ENCODE data around the gene SERGEF. TPM values are rescaled to one million over a fixed set of nuclear protein-coding genes. Genes with fewer than 3 reads are reported as not detected.

SERGEF gene
- total and polyA plus RNA-seq, 2 of the 13 experiments (the other 11 are each of a cell fraction or from before 2014, with no cell fraction given), result 54.5 to 114 TPM

GRCh38 chr11:17760102-17761029 is 252.5 kb downstream of the SERGEF start (continued):
- TF ChIP-seq ZBTB7A (CRISPR knock-in tag; IDR thresholded peaks at IDR 0.05) (no peak), HDAC1 (CRISPR knock-in tag; IDR thresholded peaks at IDR 0.05) (0 out of 2 replicates have a peak, but pooled peaks have one; percentile 21), RBAK (CRISPR knock-in tag; IDR thresholded peaks at IDR 0.05) (no peak), CREM (IDR thresholded peaks at IDR 0.05) (no peak), CREM (CRISPR knock-in tag; IDR thresholded peaks at IDR 0.05) (no peak), PRMT3 (CRISPR knock-in tag; IDR thresholded peaks at IDR 0.05; ENCODE audit: borderline replicate concordance, low read depth) (no peak), MTF1 (CRISPR knock-in tag; IDR thresholded peaks at IDR 0.05) (no peak), LCORL (IDR thresholded peaks at IDR 0.05) (no peak), LCORL (CRISPR knock-in tag; IDR thresholded peaks at IDR 0.05) (peak; percentile 35; the same call in 1 of the 2 replicates), POLR2G (IDR thresholded peaks at IDR 0.05; ENCODE audit: low read depth, low read length) (no peak), MEF2D (CRISPR knock-in tag; IDR thresholded peaks at IDR 0.05) (no peak), NBN (conservative IDR thresholded peaks at IDR 0.05) (no peak), DNMT1 (CRISPR knock-in tag; IDR thresholded peaks at IDR 0.05) (no peak), MTERF4 (CRISPR knock-in tag; IDR thresholded peaks at IDR 0.05) (no peak), ZNF3 (CRISPR knock-in tag; IDR thresholded peaks at IDR 0.05) (no peak), FOXK2 (IDR thresholded peaks at IDR 0.05) (no peak), MXD1 (CRISPR knock-in tag; IDR thresholded peaks at IDR 0.05) (no peak), ZNF687 (CRISPR knock-in tag; IDR thresholded peaks at IDR 0.05) (peak; percentile 64), ZNF772 (CRISPR knock-in tag; IDR thresholded peaks at IDR 0.05) (no peak), ZNF138 (CRISPR knock-in tag; IDR thresholded peaks at IDR 0.05; ENCODE audit: low read depth) (no peak), ZBTB21 (CRISPR knock-in tag; IDR thresholded peaks at IDR 0.05) (no peak), MYPOP (CRISPR knock-in tag; IDR thresholded peaks at IDR 0.05) (no peak), RFX5 (IDR thresholded peaks at IDR 0.05; ENCODE audit: low read depth, low read length) (no peak), MATR3 (CRISPR knock-in tag; IDR thresholded peaks at IDR 0.05) (no peak), KDM2A (CRISPR knock-in tag; IDR thresholded peaks at IDR 0.05; ENCODE audit: borderline replicate concordance, low read depth) (peak; percentile 35; the same call in 1 of the 2 replicates)
